ENCODE data around the gene FGD1. TPM values are rescaled to one million over a fixed set of nuclear protein-coding genes. Genes with fewer than 3 reads are reported as not detected.
"Not testable (repeated sequence)": the region's sequence is repeated elsewhere in the genome, so short reads cannot be mapped to it uniquely, and the experiment has no call there.

The FGD1 gene
- 0.77 and 1.8 TPM in 2 replicates for total RNA-seq

GRCh38 chrX:54495814-54496516 lies at the start of gene FGD1:
TSS of gene FGD1 (minus strand) at chrX:54496234. CDS start at chrX:54495432, 802 bp downstream.
- DNase-seq (ENCODE audit: low read depth in 2 of 2): peak in 1 of 2 donors; percentile 56

GRCh38 chrX:54542239-54542638 lies 46.2 kb upstream of the FGD1 start:
- DNase-seq (ENCODE audit: low read depth in 2 of 2): not testable (repeated sequence)

- peak in 1 of 2 donors; percentile 5 for DNase-seq (ENCODE audit: low read depth in 2 of 2)
Measured at GRCh38 chrX:54540289-54540688, 44.3 kb upstream of the FGD1 start.

GRCh38 chrX:54534271-54534670 lies 38.2 kb upstream of the FGD1 start:
- DNase-seq (ENCODE audit: low read depth in 2 of 2): no peak

- no peak for DNase-seq (ENCODE audit: low read depth in 2 of 2)
Measured at GRCh38 chrX:54530357-54530900, 34.4 kb upstream of the FGD1 start.

- peak; percentile 65 to 87 for DNase-seq (ENCODE audit: low read depth in 2 of 2)
Measured at GRCh38 chrX:54529552-54530356, 33.7 kb upstream of the FGD1 start, which contains the start of gene GNL3L. TSS of gene GNL3L (plus strand) at chrX:54530219. CDS start at chrX:54532567, 2,348 bp downstream.

GRCh38 chrX:54529151-54529550 lies 33.1 kb upstream of the FGD1 start:
- no peak for DNase-seq (ENCODE audit: low read depth in 2 of 2)

GRCh38 chrX:54509400-54509799 lies 13.4 kb upstream of the FGD1 start:
- peak in 1 of 2 donors; percentile 44 for DNase-seq (ENCODE audit: low read depth in 2 of 2)

- no peak for DNase-seq (ENCODE audit: low read depth in 2 of 2)
Measured at GRCh38 chrX:54496936-54497335, 902 bp upstream of the FGD1 start.

GRCh38 chrX:54496517-54496852 lies 451 bp upstream of the FGD1 start:
- no peak for DNase-seq (ENCODE audit: low read depth in 2 of 2)

- DNase-seq (ENCODE audit: low read depth in 2 of 2): peak in 1 of 2 donors; percentile 31
Measured at GRCh38 chrX:54494989-54495813, 833 bp downstream of the FGD1 start.

- no peak for DNase-seq (ENCODE audit: low read depth in 2 of 2)
Measured at GRCh38 chrX:54494166-54494988, 1.7 kb downstream of the FGD1 start.

- peak in 1 of 2 donors; percentile 38 for DNase-seq (ENCODE audit: low read depth in 2 of 2)
Measured at GRCh38 chrX:54492340-54492739, 3.7 kb downstream of the FGD1 start.

GRCh38 chrX:54489819-54490218 lies 6.2 kb downstream of the FGD1 start:
- not testable (repeated sequence) for DNase-seq (ENCODE audit: low read depth in 2 of 2)

GRCh38 chrX:54484666-54485065 lies 11.4 kb downstream of the FGD1 start:
- no peak for DNase-seq (ENCODE audit: low read depth in 2 of 2)

- DNase-seq (ENCODE audit: low read depth in 2 of 2): no peak
Measured at GRCh38 chrX:54483946-54484345, 12.1 kb downstream of the FGD1 start.

- DNase-seq (ENCODE audit: low read depth in 2 of 2): no peak
Measured at GRCh38 chrX:54482839-54483593, 13.0 kb downstream of the FGD1 start.

- DNase-seq (ENCODE audit: low read depth in 2 of 2): no peak
Measured at GRCh38 chrX:54479136-54480111, 16.6 kb downstream of the FGD1 start.

All from dermis microvascular lymphatic vessel endothelial cell (primary cell).